GM18520 (cell line): Measurements from ENCODE around the gene IQCE.
A peak's percentile ranks its signal among the peaks of the same experiment; 100 is the strongest.
"Not testable (repeated sequence)": the region's sequence is repeated elsewhere in the genome, so short reads cannot be mapped to it uniquely, and the experiment has no call there.

Experiments used
- ATAC-seq: cut with Tn5 transposase; IDR thresholded peaks from one replicate; pipeline ENCODE4 v1.9.1; 2021; ENCODE audit not compliant: unreplicated experiment

Gene IQCE

DNA sequence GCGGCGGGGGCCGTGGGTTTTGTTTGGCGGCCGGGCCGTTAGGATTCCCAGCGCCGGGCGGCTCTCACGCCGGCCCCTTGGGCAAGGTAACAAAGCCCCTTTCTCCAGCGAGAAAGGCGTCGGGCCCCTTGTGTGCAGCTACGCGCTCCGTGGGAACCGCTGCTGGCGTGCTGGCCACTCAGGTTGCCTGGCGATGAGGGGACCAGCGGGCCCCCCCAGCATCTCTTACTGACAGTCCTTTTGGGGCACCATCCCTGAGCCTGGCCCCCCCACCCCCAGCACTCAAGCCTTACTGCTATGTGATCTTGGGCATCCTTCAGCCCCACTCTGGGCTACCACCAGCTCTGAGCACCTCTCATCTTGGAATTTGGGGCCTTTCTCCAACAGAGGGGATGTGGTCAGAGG, 37.4 kb upstream of the IQCE start:
- ATAC-seq, result no peak

DNA sequence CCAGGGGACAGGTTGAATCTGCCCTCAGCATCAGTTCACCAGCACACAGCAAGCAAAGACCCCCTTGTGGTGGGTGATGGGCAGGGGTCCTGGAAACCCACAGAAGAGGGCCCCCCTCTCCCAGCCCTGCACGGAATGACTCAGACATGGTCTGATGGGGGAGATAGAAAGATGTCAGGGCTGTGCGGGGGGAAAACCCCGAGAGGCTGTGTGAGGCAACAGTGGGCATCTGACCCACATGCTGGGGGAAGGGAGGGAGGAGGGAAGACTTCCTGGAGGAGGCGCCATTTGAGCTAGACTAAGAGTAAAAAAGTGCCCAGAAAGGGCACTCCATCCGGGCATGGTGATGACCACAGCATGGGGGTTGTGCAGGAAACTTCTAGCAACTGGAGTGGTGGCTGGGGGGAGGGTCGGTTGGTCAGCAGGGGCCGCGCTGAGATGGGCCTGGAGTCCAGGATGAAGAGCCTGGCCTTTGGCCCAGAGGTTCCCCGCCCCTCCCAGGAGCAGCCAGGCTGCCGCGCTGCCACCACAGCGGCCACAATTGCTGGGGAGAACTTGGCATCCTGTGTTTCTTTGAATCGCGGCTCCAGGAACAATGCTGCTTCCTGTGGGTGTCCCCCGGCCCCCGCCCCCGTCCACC, 36.7 kb upstream of the IQCE start:
- no peak for ATAC-seq

DNA sequence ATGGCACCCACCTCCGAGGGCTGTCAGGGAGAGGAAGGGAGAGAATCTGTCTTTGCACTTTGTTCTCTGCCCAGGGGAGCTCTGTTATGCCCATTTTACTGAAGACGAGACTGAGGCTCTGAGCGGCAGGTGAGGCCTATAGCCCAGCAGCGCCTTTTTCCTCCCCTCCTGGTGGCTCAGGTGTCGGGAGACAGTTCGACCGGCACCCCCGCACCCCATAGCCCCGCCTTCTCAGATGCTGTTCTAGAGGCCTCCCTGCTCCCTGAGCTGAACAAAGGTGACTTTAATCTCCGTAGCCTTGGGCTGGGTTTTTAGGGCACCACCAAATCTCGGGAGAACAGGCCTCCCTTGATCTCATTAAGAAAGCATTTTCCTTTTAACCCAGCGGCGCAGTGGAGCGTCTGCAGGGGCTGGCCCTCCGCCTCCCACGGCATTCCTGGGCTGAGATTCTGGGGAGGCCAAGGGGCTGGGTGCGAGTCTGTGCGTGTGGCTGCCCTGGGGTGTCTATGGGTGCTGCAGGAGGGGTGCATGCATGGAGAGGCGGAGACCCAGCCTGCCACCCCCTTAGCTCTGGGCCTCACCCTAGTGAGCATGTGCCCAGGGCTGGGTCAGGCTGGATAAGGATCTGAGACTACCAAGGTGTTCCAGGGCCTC, 35.9 kb upstream of the IQCE start:
- ATAC-seq, result no peak

DNA sequence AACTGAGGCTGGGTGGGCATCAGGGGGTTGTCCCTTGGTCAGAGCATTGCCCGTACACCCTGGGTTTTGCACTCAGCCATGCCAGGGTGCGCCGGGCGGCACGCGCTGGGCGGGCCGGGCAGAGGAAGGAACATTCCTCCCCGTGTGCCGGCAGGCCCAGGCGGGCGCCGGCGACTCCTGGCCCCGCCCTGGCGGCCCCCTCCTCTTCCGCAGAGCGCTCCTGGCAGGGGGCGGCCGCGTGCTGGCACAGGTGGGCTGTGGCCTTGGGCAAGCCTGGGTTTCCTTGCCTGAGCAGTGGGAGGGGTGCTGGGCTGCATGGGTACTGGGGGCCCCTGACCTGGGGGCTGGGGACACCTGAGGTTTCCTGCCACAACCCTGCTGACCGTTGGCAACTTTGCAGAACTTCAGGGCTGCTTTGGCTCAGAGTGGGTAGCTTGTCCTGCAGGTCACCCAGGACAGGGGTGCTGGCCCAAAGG, 35.3 kb upstream of the IQCE start:
- no peak for ATAC-seq

DNA sequence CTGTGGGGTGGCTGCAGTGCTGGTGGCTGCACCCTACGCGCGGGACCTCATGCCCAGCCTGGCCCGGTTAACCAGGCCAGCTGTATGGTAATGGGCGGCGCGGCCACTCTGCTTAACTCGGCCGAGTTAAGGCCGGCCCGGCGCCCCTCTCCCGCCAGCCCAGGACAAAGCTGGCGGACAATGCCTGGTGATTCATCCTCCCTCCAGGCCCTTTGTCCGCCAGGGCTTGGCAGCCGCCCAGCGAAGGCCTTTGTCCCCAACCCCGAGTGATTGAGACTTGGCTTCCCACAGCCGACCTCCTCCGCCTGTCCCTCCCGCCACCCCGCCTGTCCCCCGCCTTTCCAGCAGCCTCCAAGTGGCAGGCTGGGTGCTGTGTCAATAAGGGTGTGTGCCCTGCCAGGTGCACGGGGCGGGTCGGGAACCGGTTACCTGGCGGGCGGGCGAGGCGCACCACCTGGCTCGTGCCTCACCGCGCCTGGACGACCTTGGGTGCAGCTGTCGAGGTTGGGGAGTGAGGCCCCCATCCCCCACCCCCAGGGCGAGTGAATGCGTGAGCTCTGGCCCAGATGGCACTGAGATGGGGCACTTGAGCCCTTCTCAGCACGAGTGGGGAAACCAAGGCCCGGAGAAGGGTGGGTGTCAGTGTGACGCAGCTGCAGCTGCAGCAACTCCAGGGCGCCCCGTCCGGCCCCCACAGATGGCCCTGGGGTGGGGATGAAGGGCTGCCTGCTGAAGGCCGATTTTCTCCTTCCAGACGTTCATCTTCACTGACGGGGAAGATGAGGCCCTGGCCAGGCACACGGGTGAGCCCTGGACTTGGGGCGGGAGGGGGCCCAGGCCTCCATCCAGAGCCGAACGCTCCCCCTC, 34.6 kb upstream of the IQCE start:
- ATAC-seq, result no peak

DNA sequence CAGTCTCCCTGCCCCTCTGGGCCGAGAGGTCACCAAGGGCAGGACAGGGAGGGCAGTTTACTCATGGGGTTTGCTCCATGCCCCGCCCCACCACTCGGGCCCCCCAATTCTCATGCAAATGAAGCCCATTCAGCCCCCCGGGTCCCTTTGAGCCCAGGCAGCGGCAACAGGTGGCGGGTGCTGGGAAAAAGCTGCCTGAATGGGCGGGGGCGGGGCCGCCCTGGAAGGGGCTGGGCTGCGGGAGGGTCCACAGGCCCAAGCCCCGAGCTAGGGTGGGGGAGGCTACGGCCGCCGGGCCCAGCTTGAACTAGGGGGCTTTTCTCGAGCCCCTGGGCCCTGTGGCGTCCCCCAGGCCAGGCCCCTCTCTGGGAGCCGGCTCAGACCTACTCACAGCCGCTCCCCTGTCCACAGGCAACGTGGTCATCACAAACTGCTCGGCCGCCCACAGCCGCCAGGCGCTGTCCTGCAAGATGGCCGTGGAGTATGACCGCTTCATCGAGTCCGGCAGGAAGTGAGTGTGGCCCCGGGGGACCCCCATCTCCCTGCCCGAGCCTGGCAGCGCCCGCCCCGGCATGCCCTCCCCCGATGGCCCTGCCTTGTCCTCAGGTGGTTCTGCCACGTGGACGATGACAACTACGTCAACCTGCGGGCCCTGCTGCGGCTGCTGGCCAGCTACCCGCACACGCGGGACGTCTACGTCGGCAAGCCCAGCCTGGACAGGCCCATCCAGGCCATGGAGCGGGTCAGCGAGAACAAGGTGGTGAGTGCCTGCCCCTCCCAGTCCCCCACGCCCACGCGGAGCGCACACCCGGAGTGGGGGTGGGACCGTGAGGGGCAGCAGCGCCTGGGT, 33.7 kb upstream of the IQCE start:
- ATAC-seq, result no peak

DNA sequence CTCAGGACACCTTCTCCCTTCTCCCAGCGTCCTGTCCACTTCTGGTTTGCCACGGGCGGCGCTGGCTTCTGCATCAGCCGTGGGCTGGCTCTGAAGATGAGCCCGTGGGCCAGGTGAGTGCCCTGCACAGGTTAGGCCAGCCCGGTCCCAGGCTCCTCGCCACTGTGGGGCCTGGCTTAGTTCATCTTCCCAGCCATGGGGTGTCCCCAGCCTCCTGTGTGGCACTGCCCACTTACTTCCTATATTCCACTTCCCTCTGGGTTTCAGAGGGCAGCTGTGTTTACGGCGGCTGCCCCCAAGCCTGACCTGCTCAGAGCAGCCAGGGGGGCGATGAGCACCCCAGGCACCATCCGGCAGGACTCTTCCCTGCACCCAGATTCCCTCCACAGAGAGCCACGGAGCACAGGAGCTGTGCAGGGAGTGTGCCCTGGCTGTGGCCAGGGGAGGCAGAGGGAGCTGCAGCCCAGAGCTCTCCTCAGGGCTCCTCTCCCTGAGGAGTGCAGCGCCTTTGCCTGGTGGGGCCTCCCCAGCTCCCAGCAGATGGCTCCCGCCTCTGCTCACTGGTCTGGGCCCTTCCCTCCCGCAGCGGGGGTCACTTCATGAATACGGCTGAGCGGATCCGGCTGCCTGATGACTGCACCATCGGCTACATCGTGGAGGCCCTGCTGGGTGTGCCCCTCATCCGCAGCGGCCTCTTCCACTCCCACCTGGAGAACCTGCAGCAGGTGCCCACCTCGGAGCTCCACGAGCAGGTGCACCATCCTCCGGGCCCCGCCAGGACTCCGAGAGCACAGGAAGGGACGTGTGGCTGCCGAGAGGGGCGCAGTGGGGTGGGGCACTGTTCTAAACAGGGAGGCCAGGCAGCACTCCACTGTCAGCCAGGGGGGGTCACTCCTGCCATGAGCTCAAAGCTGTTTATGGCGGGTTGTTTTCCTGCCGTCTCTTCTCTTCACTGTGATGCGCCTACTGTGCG, 32.8 kb upstream of the IQCE start:
- no peak for ATAC-seq

DNA sequence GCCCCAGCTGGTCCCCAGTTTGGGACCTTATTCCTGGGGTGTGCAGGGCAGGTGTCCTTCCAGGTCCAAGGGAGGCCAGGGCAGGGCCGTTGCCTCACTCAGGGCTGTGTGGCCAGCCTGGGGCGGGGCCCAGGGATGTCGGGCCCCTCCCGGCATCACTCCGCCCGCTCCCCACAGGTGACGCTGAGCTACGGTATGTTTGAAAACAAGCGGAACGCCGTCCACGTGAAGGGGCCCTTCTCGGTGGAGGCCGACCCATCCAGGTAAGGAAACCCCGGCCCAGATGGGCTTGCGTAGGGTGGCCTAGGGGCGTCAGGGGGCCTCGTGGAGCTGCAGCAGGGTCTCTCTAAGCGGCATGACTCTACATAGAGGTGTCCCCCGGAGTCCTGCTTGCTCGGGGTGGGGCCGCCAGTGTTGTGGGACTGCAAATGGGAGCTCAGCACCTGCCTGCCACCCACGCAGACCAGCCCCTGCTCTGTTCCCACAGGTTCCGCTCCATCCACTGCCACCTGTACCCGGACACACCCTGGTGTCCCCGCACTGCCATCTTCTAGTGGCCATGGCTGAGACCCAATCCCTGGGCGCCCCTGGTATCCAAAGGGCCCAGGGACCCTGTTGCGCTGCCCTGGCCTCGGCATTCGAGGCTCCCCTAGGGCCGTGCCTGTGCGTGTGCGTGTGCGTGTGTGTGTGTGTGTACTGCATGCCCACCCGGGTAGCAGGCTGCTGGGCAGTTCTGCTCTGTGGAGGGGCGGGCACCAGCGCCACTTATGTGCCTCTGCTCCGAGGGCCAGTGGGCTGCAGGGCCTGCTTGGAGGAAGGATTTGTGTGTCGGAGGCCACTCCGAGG, 31.9 kb upstream of the IQCE start:
- ATAC-seq, result no peak

DNA sequence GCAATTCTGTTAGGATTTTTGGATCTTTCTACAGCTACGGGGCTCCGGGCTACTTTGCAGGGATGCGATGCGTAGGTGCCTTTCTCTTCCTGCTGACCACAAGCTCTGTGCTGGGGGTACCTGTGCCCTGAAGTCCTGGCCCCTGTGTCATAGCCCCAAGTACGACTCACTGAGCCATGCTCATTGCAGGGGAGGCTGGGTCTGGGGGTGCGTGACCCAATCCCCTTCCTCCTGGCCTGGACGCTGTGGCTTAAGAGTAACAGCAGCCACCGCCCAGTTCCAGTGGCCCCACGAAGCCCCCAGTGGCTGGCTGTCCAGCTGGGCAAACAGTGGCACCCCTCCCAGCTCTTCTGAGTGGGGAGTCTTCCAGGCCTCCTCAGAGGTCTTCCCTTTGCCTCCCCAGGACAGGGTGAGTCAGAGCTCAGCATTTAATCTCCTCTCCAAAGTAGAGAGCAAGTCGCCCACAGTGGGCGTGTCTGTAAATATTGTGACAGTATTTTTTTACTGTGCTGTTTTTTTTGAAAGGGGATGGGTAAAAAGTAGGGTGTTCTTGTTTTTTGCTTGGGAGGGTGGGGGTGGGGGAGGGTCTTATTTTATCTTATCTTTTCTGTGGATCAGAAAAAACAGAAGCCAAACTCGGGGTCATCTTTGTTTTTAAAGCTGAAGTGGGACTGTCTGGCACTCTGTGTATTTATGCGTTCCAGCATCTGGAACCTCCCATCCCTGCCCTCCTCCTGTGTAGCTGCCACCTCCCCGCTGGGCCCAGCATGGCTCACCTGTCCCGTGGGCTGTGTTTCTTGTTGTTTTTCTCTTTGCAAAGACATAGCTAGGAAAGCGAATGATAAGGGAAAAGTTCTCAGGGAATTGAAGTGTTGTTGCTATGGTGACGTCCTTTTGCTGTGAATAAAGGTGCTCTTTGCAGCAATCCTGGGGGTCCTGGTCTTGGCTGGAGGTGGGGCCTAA, 31.0 kb upstream of the IQCE start:
- no peak for ATAC-seq

DNA sequence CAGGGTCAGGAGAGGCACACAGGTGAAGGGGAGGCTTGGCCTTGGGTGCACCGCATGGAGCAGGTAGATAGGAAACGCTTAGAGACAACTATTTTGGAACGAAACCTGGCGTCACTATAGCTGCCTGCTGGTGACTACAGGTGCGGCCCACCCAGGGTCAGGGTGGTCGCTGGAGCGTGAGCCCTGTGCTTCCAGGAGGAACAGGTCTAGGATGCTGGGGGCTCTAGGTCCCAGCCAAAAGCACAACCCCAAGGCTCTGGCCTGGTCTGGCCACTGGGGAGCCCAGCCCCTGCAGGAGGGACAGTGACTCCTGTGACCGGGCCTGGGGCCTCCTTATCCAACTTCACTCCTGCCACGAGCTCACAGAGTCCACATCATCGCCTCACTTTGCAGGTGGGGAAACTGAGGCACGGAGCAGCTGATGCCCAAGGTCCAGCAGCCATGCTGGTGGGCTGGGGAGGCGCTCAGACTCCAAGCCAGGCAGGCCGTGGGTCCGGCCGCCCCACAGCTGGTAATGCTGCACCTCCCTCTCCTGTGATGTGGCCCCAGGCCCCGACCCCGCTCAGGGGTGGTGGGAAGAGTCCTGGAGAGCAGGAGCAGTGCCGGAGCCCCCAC, 30.2 kb upstream of the IQCE start:
- no peak for ATAC-seq

DNA sequence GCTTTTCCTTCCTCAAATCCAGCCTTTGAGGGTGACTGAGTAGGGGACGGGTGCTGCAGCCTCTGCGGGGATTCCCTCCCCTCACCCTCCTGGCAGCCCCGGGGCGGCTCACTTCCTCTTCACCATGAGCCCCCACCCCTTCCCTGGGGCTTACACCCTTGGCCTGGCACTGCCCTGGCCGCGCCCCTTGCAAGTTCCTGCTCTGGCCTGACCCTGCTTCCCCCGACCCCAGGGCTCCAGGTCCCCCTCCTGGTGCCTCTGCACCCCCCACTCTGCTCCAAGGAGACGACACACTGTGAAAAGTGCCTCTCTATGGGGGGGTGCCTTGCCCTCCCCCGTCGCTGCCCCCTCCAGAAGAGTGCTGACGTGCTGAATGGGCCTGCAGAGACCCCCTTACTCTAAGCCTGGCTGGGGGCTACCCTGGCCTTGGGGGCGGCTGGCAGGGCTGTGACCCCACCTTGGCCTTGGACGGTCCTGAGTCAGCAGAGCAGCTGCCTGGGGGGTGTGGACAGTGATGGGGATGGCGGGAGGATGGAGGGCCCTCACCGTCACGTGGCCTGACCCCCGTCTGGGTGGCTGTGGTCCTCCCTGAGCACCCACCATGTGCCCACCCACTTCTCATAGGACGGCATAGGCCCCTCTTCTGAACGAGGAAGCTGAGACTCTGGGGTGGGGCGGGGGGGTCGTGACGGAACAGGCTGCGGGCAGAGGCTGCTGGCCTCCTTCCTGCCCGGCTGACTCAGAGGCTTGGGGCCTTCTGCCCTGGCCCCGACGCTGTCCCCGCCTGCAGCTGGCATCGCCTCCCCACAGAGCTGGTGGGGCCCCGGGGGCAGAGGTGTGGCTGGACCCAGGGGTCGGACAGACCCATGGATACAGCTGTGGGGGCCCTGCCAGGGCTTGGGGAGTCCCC, 29.4 kb upstream of the IQCE start:
- no peak for ATAC-seq

DNA sequence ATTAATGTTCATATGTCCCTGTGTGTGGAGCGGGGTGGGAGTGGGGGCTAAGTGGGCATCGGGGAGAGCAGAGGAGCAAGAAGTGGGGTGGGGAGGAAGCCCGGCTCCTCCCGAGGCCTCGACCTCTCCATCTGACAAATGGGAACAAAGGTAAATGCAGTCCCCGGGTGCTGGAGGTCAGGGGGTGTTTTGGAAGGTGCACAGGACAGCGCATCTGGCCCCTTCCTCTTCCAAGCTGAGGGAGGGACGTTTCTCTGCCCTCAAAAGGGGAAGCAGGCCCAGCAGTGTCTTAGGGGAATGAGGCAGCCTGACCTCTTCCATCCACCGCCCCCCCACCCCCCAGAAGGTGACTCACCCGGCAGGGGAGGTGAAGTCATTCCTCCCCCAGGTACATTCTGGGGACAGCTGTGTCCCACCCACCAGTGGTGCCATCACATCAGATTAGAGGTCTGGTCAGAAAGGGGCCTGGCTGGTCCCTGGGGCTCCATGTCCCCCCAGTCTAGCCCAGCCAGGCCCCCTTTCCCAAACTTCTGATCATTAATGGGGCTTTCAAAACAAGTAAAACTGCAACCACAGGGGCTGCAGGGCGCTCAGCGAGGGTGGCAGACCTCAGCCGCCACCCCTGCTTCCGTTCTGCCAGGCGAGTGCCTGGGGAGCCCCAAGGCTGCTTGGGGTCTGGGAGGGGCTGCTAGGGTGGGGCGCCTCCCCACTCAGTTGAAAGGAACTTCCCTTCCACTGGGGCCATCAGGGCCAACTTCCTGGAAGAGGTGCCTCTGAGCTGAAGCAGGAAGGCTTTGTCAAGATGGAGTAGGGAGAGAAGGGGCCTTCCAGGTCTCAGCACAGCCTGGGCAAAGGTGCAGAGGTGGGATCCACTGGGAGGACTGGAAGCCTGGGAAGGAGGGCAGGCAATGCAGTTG, 28.4 kb upstream of the IQCE start:
- peak; percentile 37 for ATAC-seq

DNA sequence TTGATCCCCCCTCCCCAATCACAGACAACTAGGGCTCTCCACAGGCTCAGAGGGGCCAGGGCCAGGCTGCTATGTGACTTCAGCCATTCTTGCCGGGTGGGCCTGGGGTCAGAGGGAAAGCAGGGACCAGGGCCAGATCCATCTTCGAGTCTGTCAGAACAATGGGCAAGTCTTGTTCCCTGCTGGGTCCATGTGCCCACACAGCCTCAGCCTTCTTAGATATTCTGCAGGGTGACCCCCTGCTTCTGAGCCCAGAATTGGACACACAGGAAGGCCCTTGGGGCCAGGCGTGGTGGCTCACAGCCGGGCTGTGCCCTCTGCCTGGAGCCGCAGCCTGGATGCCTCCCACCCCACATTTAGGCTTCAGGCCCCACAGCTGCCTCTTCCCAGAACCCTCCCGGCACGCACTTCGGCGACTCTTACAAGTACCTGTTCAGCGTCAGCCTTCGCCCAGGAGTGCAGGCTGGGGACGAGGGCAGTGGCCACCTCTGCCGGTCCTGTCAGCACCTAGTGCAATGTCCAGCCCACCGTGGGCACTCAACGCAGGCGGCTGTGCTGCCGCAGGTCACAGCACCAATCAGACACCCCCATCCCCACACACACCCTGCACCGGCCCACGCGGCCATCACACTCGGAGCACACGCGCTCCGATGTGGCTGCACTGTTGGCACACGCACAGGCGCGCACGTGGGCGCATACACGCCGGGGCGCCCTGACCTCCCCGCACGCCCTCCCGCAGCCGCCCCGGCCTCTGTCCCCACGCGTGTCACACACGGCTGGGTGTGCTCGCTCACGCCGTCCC, 27.6 kb upstream of the IQCE start:
- ATAC-seq, result not testable (repeated sequence)

DNA sequence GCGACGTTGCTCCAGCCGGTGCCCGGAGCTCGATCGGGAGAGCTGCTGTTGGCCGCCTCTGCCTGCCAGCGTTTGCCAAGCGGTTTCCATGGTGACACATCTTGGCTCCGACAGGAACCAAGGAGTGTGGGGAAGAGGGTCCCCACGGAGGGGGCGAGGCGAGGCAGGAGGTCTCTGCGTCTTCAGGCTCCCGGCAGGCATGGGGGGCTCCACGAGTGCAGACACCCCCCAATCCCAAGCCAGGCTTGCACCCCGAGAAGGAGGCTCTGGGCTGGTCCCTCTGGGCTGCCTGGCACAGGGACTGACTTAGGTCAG, 27.0 kb upstream of the IQCE start:
- not testable (repeated sequence) for ATAC-seq
